Prostate gland (tissue), 2 donors: Measurements from ENCODE around the gene RPL29.

ENCODE experiments used
- CTCF ChIP-seq, 4 experiments: fragments of 200-600 bp in 2 of 4; fragments of 450-650 bp in 2 of 4; sonication (generic) in 2 of 4; IDR thresholded peaks; 1 replicate in 3 of 4; 2 replicates in 1 of 4; pipeline ENCODE4 v1.5.1; 2016 to 2019; ENCODE audit warnings: antibody characterized with exemption in 4 of 4, mild to moderate bottlenecking in 2 of 4, moderate library complexity in 2 of 4
- POLR2A ChIP-seq: fragments of 450-650 bp; IDR thresholded peaks from one replicate; pipeline ENCODE4 v1.6.1; 2016; ENCODE audit warnings: antibody characterized with exemption, mild to moderate bottlenecking
- POLR2AphosphoS5 ChIP-seq: sonication (generic); formaldehyde crosslinking; IDR thresholded peaks from one replicate; pipeline ENCODE4 v1.6.1; 2017; ENCODE audit warnings: antibody characterized with exemption

DNA sequence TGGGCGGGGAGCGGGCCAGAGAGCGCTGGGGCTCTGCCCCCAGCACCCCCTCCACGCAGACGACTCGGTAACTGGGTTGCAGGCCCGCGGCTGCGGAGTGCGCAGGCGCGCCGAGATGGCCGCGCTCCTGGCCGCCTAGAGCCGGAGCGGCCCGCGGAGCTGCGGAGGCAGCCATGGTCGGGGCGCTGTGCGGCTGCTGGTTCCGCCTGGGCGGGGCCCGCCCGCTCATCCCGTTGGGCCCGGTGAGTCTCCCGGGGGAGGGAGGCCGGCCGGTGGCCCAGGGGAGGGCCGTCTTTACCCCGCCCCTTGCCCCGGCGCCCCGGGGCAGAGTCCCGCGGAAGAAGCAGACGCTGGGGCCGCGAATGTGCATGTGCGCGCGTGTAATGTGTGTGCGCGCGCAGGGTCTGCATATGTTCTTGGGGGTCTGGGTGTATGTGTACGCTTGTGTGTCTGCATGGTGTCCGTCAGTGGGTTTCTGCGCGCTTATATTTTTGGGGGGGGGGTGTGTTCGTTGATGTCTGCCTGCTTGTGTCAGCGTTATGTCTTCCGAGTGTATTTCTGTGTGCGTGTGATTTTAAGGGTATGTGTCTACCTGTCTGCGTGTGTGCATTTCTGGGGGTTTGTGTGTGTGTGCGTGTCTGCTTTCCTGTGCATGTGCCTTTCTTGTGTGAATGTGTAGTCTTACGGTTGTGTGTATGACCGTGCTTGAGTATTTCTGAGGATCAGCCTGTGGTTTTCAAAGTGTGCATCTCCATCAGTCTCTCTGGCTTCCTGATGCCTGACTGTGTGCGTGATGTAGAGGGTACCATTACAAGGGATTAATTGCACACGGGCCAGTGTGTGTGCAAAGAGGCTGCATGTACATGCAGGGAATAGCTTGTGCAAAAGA, 20.5 kb downstream of the RPL29 start, which contains the start of gene ABHD14A:
- TF ChIP-seq CTCF (IDR thresholded peaks at IDR 0.05) (peak in 2 of 4 experiments; percentile 6 to 26), POLR2A (peak; percentile 74), POLR2AphosphoS5 (no peak)
